NB4 (cell line): Measurements from ENCODE around the gene SLITRK5.
A peak's percentile ranks its signal among the peaks of the same experiment; 100 is the strongest.

Source experiments
- CTCF ChIP-seq: IDR thresholded peaks from one replicate; pipeline ENCODE4 v1.5.1; 2012; ENCODE audit warnings: low read depth, low read length
- MAX ChIP-seq: IDR thresholded peaks from 2 replicates; pipeline ENCODE4 v1.6.1; 2011; ENCODE audit warnings: low read depth, low read length
- POLR2A ChIP-seq: IDR thresholded peaks from 2 replicates; pipeline ENCODE4 v1.6.1; 2011; ENCODE audit warnings: mild to moderate bottlenecking; ENCODE audit not compliant: insufficient read length; ENCODE audit errors: extremely low read depth

DNA sequence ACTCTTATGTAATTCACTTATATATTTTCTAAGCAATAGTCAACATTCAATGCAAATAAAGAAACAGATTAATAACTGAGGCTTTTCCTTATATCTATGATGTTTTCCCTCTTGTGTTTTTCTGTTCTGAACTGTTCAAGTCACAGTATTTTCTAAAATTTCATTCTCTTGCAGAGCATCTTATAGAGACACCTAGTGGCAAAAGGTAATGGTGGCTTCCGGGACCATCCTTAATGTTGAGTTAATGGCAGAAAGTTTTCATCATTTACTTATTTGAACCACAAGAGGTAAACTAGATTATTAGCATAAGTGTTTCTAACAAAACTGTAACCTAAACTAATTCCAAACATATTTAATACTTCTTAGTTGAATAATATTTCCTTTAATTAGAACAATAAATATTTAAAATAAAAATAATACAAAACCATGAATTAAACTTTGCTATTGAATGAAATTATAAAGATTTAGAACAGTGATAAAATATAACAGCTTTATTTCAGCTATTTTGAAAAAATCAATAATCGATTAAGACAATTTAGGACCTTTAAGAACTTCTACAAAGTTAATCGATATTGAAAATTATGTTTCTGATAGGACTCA lies 1.7 kb upstream of the SLITRK5 start:
- TF ChIP-seq POLR2A (no peak), CTCF (peak; percentile 61), MAX (no peak)
